Cardiac septum (tissue), 1 donor: Measurements from ENCODE around the gene IQCE. TPM values are rescaled to one million over a fixed set of nuclear protein-coding genes. Genes with fewer than 3 reads are reported as not detected.

Source experiments
- DNase-seq: peaks from one replicate; pipeline ENCODE4 v3.0.0-alpha.2; 2020; ENCODE audit warnings: low spot score
- intact Hi-C: fragments of 100-400 bp; cut with DNase I; formaldehyde crosslinking; loops from one replicate; pipeline ENCODE4 v1.14.0; 2022
- long read RNA-seq: library from polyadenylated mRNA; unstranded; transcript quantifications from one replicate; pipeline ENCODE4 v2.0.0, GENCODE V29; 2021
- total RNA-seq: library from RNA; stranded (reverse); fragmentation: NEBNext Ultra II Directional; extraction: Animal tissue kit (Norgen Biotek cat#: 25700); gene quantifications from one replicate; pipeline ENCODE4 v1.2.1, GENCODE V29; 2021
- donor health status: DM: no; HTN: no; CAD: no.

IQCE gene
- 13.3 TPM for total RNA-seq
- long read RNA-seq, full-length matches to known transcripts: 5 of 13 reads
- long read RNA-seq, partial matches to known transcripts: 7 of 13 reads
- long read RNA-seq, other reads (novel, unspliced or antisense): 1 of 13 reads

GRCh38 chr7:2558629-2559282 lies at the start of gene IQCE:
Gene IQCE, plus strand, starts transcription at chr7:2558979. Its CDS starts 203 bp downstream, at chr7:2559182.
- intact Hi-C loops: loop anchor here (5.0 kb wide), 1 partner anchor 81 kb away; the partner anchor contains the start of gene GRIFIN
- DNase-seq: peak; percentile 96

GRCh38 chr7:2509298-2509906 lies 49.4 kb upstream of the IQCE start:
- DNase-seq: no peak
- intact Hi-C loops: no loop called here

- DNase-seq: no peak
These were observed 48.5 kb upstream of the IQCE start for GRCh38 chr7:2510130-2510776.

GRCh38 chr7:2510909-2511768 lies 47.6 kb upstream of the IQCE start:
- DNase-seq: no peak
- intact Hi-C loops: no loop called here

More at GRCh38 chr7:2510130-2510776, 48.5 kb upstream of the IQCE start:
- intact Hi-C loops: no loop called here

GRCh38 chr7:2511769-2512168 lies 47.0 kb upstream of the IQCE start:
- intact Hi-C loops: no loop called here
- DNase-seq: no peak

GRCh38 chr7:2512179-2512661 lies 46.6 kb upstream of the IQCE start:
- no peak for DNase-seq
- intact Hi-C loops: no loop called here

- no peak for DNase-seq
- intact Hi-C loops: no loop called here
These were observed 46.1 kb upstream of the IQCE start for GRCh38 chr7:2512713-2513112.

GRCh38 chr7:2513702-2514101 lies 45.1 kb upstream of the IQCE start:
- intact Hi-C loops: no loop called here
- no peak for DNase-seq

- DNase-seq: no peak
- intact Hi-C loops: no loop called here
These were observed 44.0 kb upstream of the IQCE start for GRCh38 chr7:2514473-2515423.

- no peak for DNase-seq
- intact Hi-C loops: no loop called here
These were observed 43.2 kb upstream of the IQCE start for GRCh38 chr7:2515424-2516193.

GRCh38 chr7:2516194-2516555 lies 42.6 kb upstream of the IQCE start:
- intact Hi-C loops: no loop called here
- no peak for DNase-seq

GRCh38 chr7:2517026-2517425 lies 41.8 kb upstream of the IQCE start:
- DNase-seq: no peak
- intact Hi-C loops: no loop called here

- intact Hi-C loops: no loop called here
- DNase-seq: no peak
These were observed 40.9 kb upstream of the IQCE start for GRCh38 chr7:2517678-2518507.

GRCh38 chr7:2518737-2519118 lies 40.1 kb upstream of the IQCE start:
- intact Hi-C loops: no loop called here
- DNase-seq: no peak

- DNase-seq: peak; percentile 93
- intact Hi-C loops: no loop called here
These were observed 39.5 kb upstream of the IQCE start, which contains the start of gene LFNG for GRCh38 chr7:2519119-2519930. Gene LFNG, plus strand, starts transcription at chr7:2519774. Its CDS starts 88 bp downstream, at chr7:2519862.

GRCh38 chr7:2520131-2520760 lies 38.5 kb upstream of the IQCE start:
- intact Hi-C loops: no loop called here
- no peak for DNase-seq
